Stimulated activated CD8-positive, alpha-beta memory T cell treated with anti-CD3 and anti-CD28 coated beads, Interleukin-12 subunit alpha, Interleukin-12 subunit beta, amount 100 ng/mL, for 24 hours (primary cell): ENCODE data around the gene NAA38.

ENCODE experiments used
- DNase-seq: peaks from one replicate; pipeline ENCODE4 v3.0.0-alpha.2; 2020; ENCODE audit errors: extremely low read depth

NAA38 gene

DNA sequence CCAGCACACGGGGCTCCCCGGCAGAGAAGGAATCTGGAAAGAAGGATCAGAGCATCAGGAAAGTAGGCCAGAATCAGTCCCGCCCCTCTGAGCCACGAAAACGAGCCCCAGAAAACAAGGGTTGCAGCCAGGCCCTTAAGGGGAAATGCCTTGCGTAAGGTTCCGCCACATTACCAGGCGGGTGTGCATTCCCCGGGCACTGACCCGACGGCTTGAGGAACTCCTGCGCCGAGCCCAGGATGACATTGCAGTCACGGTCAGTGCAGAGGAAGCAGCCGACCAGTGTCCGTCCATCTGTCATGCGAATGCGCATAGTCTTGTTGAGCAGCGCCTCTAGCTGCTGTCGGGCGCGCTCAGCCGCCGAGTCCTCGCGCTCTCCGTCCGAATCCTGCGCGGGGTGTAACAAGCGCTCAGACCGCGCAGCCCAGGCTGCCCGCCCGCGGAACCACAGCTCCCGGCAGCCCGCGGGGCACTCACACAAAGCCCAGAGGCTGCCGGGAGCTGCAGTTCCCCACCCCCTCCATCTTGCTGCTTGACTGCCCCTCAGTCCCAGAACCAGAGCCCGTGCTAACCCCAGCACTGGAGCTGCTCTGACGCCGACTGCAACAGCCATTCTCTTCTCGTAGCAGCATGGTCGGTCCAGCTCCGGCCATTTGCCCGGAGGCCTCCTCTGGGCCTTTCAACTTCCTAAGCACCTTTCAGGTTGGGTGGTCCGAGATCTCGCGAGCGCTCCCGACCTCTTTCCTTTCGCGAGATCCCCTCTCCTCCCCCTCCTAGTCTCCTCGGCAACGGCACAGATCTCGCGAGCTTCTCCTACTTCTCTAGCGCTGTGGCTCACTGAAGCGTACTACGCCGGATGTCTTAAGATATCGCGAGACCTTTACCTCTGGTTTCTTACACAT is at the start of gene NAA38:
Gene NAA38 (minus strand): TSS at position 749 of the 902 bp plus-strand sequence. CDS start 96 bp downstream, at position 653.
- DNase-seq, result peak; percentile 85

- no peak for DNase-seq
Observed at GRCh38 chr17:7903154-7904103, 46.1 kb upstream of the NAA38 start.

GRCh38 chr17:7897773-7898172 is 40.4 kb upstream of the NAA38 start:
- DNase-seq, result no peak

GRCh38 chr17:7897090-7897489 is 39.7 kb upstream of the NAA38 start:
- no peak for DNase-seq

- DNase-seq, result no peak
Observed at GRCh38 chr17:7894866-7895265, 37.5 kb upstream of the NAA38 start.

DNA sequence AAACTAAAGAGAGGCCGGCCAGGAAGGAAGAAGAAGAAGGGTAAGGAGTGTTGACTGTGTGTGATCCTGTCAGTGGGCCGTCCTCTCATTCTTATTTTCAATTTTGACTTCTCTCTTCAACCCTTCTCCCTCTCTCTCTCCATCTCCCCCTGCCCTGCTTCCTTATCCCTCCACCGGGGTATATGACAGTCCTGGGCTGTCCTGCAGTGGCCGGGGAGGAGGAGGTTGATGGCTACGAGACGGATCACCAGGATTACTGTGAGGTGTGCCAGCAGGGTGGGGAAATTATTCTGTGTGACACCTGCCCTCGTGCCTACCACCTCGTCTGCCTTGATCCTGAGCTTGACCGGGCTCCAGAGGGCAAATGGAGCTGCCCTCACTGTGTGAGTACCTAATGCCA is 36.9 kb upstream of the NAA38 start:
- no peak for DNase-seq

DNA sequence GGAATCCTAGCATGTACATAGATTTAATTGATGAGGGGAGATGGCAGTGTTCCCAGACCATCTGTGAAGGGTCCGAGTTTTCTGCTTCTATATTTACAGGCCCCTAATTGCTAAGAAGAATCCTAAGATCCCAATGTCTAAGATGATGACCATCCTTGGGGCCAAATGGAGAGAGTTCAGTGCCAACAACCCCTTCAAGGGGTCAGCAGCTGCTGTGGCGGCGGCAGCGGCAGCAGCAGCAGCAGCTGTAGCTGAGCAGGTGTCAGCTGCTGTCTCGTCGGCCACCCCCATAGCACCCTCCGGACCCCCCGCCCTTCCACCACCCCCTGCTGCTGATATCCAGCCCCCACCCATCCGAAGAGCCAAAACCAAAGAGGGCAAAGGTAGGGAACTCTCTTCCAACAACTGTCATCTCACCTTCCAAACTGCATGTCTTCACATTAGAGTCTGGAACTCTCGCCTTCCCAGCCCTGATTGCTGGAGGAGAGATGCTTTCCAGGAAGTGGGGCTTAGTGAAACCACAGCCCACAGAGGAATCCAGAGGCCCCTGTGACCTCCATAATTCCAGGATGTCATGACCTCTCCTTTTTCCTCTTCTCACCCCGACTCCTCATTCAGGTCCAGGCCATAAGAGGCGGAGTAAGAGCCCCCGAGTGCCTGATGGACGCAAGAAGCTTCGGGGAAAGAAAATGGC is 36.0 kb upstream of the NAA38 start:
- no peak for DNase-seq

GRCh38 chr17:7889166-7889955 is 32.0 kb upstream of the NAA38 start:
- DNase-seq, result no peak

DNA sequence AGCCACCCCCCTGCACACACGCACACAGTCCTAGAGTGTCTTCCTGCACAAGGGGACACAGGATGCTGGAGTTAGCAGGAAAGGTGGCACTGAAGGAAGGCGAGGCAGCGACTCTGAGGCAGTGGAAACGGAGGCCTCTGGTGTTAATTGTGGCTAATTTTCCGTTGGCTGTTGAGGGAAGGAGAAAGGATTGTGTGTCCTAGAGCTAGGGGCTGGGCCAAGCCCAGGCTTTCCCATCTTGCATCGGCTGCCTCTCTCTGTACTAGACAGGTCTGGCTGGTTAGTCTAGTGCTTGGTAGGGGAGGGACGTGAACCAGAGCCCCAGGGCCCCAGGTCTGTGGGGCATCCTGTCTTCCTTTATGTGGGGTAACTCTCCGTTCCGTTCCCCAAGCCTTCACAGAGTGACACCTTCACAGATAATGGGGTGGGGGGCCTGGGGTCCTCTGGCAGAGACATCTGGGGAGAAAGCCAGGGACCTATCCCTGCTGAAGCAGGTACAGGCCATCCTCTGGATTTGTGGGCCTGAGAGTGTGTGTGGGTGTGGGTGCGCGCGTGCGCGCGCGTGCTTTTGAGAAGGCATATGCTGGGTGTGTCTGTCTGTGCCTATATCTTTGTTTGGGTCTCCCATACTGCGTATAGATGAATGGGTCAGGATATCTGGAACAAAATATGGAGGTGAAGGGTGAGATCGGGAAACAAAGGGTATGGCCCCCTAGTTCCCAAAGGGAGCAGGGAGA is 31.0 kb upstream of the NAA38 start, which contains the start of gene CHD3:
Gene CHD3 (plus strand): TSS at position 606 of the 737 bp plus-strand sequence. CDS start 212 bp downstream, outside the sequence.
- DNase-seq, result no peak

DNA sequence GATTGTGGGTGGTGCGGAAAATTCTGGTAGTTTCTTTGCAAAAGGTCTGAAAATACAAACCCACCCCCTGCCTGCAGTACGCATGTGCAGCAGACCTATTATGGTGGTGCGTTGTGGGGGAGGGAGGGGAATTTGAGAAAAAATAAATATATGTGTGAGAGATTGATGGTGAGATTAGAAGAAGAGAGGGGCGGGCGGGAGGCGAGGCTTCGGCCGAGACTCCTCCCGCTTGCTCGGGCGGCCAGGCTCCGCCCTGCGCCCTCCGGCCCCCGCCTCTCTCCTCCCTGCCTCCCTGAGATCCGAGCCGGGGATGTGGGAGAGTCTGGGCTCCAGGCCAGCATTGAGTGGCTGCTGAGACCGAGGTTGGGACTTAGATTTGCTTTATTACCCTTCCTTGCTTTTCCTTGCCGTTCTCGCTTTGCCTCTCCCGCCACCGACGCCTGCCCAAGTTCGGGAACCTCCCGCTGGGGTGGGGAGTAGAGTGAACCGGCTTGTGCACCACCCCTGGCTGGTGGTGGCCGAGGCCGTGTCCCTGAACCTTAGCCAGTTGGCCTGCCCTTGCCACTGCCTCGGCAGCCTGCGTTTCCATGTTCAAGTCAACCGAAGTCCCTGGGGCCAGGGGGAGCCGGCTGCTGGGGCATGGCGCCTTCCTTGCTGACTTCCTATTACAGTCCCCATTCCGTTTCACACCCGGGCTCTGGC is 30.3 kb upstream of the NAA38 start:
- peak; percentile 74 for DNase-seq

GRCh38 chr17:7887038-7887481 is 29.7 kb upstream of the NAA38 start:
- no peak for DNase-seq

- no peak for DNase-seq
Observed at GRCh38 chr17:7886227-7887037, 29.1 kb upstream of the NAA38 start.

DNA sequence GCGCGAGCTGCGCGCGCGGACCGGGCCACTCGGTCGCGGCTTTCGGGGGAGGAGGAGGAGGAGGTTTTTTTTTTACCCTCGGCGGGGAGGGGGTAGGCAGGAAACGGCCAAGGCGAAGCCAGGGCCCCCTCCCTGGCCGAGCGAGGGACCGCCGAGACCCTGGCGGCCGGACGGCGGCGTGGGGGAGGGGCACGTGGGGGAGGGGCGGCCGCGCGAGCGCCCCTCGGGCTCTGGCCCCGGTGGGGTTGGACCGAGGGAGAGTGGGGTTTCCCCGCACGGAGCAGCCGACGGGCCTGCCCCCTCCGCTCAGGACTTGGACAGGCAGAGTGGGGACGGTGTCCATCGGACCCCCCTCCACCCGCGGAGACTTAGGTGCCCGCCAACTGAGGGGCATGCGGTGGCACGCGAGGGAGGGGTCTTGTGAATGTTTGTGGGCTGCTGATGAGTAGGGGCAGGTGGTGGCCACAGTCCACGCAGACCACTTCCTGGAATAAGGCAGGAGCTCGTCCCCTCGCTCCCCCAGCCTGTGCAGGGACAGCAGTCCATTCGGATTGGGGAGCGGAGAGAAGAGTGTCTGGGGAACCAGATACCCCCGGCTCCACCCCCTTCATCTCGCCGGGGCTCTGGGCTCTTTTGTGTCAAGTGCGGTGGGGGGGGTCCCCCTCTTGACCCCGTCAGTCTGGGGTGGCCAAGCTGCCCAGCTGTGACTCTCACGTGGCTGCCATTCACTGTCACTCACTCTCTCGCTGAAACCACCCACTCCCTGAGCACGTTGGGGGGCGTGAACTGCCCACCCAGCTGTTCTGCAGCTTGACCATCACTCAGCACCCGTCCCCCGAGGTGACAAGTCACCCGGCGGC is 28.2 kb upstream of the NAA38 start:
- DNase-seq, result no peak

DNA sequence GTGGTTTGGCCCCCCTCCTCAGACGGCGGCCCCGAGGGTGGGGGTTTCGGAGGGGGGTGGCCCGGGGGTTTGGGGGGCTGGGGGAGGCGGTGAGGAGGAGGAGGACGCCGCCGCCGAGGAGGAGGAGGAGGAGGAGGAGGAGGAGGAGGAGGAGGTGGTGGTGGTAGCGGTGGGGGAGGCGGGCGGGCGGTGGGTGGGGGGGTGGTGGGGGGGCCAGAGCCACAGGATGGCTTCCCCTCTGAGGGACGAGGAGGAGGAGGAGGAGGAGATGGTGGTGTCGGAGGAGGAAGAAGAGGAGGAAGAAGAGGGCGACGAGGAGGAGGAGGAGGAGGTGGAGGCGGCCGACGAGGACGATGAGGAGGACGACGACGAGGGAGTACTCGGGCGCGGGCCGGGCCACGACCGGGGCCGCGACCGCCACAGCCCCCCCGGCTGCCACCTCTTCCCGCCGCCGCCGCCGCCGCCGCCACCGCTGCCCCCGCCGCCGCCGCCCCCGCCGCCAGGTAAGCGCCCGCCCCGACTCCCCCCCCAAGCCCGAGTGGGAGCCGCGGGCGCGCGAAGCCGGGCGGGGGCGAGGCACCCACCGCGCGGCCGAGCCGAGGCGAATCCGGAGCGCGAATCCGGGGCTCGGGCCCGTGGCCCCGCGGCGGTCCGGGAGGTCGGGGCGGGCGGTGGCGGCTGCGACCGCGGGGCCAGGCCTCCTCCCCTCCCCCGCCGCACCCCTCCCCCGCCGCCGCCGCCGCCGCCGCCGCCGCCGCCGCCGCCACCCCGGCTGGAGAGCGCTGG is 27.4 kb upstream of the NAA38 start:
- no peak for DNase-seq

- DNase-seq, result no peak
Observed at GRCh38 chr17:7883781-7884386, 26.5 kb upstream of the NAA38 start.

- no peak for DNase-seq
Observed at GRCh38 chr17:7882629-7883028, 25.3 kb upstream of the NAA38 start.
